ENCODE measurements around the gene MRTFA. TPM values are rescaled to one million over a fixed set of nuclear protein-coding genes. Genes with fewer than 3 reads are reported as not detected.
A peak's percentile ranks its signal among the peaks of the same experiment; 100 is the strongest.

MRTFA gene
- total RNA-seq, 6 experiments from 2014 or later, result 9.3 to 20.6 (median 16.3) TPM

- 59% methylated on average over 7 of the region's 7 CpGs for WGBS (ENCODE audit: insufficient coverage, low coverage, low lambda C conversion rate, missing lambda C conversion rate)
- Histone ChIP-seq H3K9me3 (no peaks in the 10 kb centered on the region), H3K27ac (no peak overlapping the region), H3K4me3 (no peak overlapping the region), H3K27me3 (no peaks in the 10 kb centered on the region), H3K4me1 (peaks cover 0 to 7% (median 0%) of the 10 kb centered on the region in 4 donors), H3K36me3 (no peaks in the 10 kb centered on the region)
- ATAC-seq (no peak), DNase-seq (no peak)
- intact Hi-C loops (cut with DNase I), result no loop called here
- TF ChIP-seq POLR2A (IDR thresholded peaks at IDR 0.05) (no peak), CTCF (IDR thresholded peaks at IDR 0.05) (no peak)
These were observed 38.7 kb downstream of the MRTFA start for GRCh38 chr22:40597526-40598430.

GRCh38 chr22:40595497-40596234 lies 40.9 kb downstream of the MRTFA start:
- Histone ChIP-seq H3K36me3 (no peaks in the 10 kb centered on the region), H3K4me3 (no peak overlapping the region), H3K27me3 (no peaks in the 10 kb centered on the region), H3K9me3 (no peaks in the 10 kb centered on the region), H3K27ac (no peak overlapping the region), H3K4me1 (peaks cover 0 to 7% (median 0%) of the 10 kb centered on the region in 4 donors)
- ATAC-seq (peak in 2 of 4 donors; percentile 32 to 41), DNase-seq (no peak)
- TF ChIP-seq POLR2A (IDR thresholded peaks at IDR 0.05), result no peak
- WGBS (ENCODE audit: insufficient coverage, low coverage, low lambda C conversion rate, missing lambda C conversion rate), result 88% methylated on average over 2 of the region's 2 CpGs
- intact Hi-C loops (cut with DNase I), result no loop called here

GRCh38 chr22:40594924-40595323 lies 41.6 kb downstream of the MRTFA start:
- WGBS (ENCODE audit: insufficient coverage, low coverage, low lambda C conversion rate, missing lambda C conversion rate), result 59% methylated on average over 8 of the region's 8 CpGs
- DNase-seq, result no peak
- TF ChIP-seq CTCF (IDR thresholded peaks at IDR 0.05) (no peak), POLR2A (IDR thresholded peaks at IDR 0.05) (no peak)
- H3K36me3 ChIP-seq, result no peaks in the 10 kb centered on the region
- no peaks in the 10 kb centered on the region for H3K27me3 ChIP-seq
- ATAC-seq, result no peak
- no peak overlapping the region for H3K4me3 ChIP-seq
- intact Hi-C loops (cut with DNase I), result no loop called here
- H3K9me3 ChIP-seq, result no peaks in the 10 kb centered on the region
- H3K27ac ChIP-seq, result no peak overlapping the region
- peaks cover 0 to 7% (median 0%) of the 10 kb centered on the region in 4 donors for H3K4me1 ChIP-seq

- TF ChIP-seq CTCF (IDR thresholded peaks at IDR 0.05) (no peak), POLR2A (IDR thresholded peaks at IDR 0.05) (no peak)
- Histone ChIP-seq H3K27ac (no peak overlapping the region), H3K36me3 (no peaks in the 10 kb centered on the region), H3K4me3 (no peak overlapping the region), H3K4me1 (peaks cover 0 to 7% (median 0%) of the 10 kb centered on the region in 4 donors), H3K9me3 (no peaks in the 10 kb centered on the region), H3K27me3 (no peaks in the 10 kb centered on the region)
- intact Hi-C loops (cut with DNase I), result no loop called here
- ATAC-seq (no peak), DNase-seq (no peak)
- 38% methylated on average over 3 of the region's 3 CpGs for WGBS (ENCODE audit: insufficient coverage, low coverage, low lambda C conversion rate, missing lambda C conversion rate)
These were observed 42.2 kb downstream of the MRTFA start for GRCh38 chr22:40594346-40594745.

All from right lobe of liver (tissue), 6 donors.